Measurements from ENCODE around the gene TRIM7.
A peak's percentile ranks its signal among the peaks of the same experiment; 100 is the strongest.

TRIM7 gene

GRCh38 chr5:181173420-181174342 is 31.3 kb downstream of the TRIM7 start:
- peak; percentile 57 to 79 (median 76) for DNase-seq (ENCODE audit: low read depth in 2 of 3, low spot score in 1 of 3)

GRCh38 chr5:181173027-181173419 is 32.0 kb downstream of the TRIM7 start:
- DNase-seq (ENCODE audit: low read depth in 2 of 3, low spot score in 1 of 3) = peak in 1 of 3 donors; percentile 76

- DNase-seq (ENCODE audit: low read depth in 2 of 3, low spot score in 1 of 3) = no peak
Observed at GRCh38 chr5:181171782-181172181, 33.2 kb downstream of the TRIM7 start.

GRCh38 chr5:181170996-181171395 is 34.0 kb downstream of the TRIM7 start:
- DNase-seq (ENCODE audit: low read depth in 2 of 3, low spot score in 1 of 3) = no peak

- DNase-seq (ENCODE audit: low read depth in 2 of 3, low spot score in 1 of 3) = no peak
Observed at GRCh38 chr5:181170237-181170825, 34.7 kb downstream of the TRIM7 start.

GRCh38 chr5:181169459-181170236 is 35.3 kb downstream of the TRIM7 start:
- peak; percentile 69 to 91 (median 91) for DNase-seq (ENCODE audit: low read depth in 2 of 3, low spot score in 1 of 3)

GRCh38 chr5:181168595-181169118 is 36.3 kb downstream of the TRIM7 start:
- DNase-seq (ENCODE audit: low read depth in 2 of 3, low spot score in 1 of 3) = no peak

GRCh38 chr5:181167814-181168488 is 37.0 kb downstream of the TRIM7 start:
- no peak for DNase-seq (ENCODE audit: low read depth in 2 of 3, low spot score in 1 of 3)

- DNase-seq (ENCODE audit: low read depth in 2 of 3, low spot score in 1 of 3) = no peak
Observed at GRCh38 chr5:181166812-181167733, 37.9 kb downstream of the TRIM7 start.

- DNase-seq (ENCODE audit: low read depth in 2 of 3, low spot score in 1 of 3) = no peak
Observed at GRCh38 chr5:181164076-181164952, 40.7 kb downstream of the TRIM7 start.

- no peak for DNase-seq (ENCODE audit: low read depth in 2 of 3, low spot score in 1 of 3)
Observed at GRCh38 chr5:181163487-181164075, 41.4 kb downstream of the TRIM7 start.

GRCh38 chr5:181161534-181162175 is 43.3 kb downstream of the TRIM7 start:
- no peak for DNase-seq (ENCODE audit: low read depth in 2 of 3, low spot score in 1 of 3)

GRCh38 chr5:181160755-181161533 is 44.1 kb downstream of the TRIM7 start:
- DNase-seq (ENCODE audit: low read depth in 2 of 3, low spot score in 1 of 3) = peak in 1 of 3 donors; percentile 69

GRCh38 chr5:181160152-181160754 is 44.7 kb downstream of the TRIM7 start:
- DNase-seq (ENCODE audit: low read depth in 2 of 3, low spot score in 1 of 3) = peak; percentile 67 to 77 (median 69)

GRCh38 chr5:181159286-181160151 is 45.5 kb downstream of the TRIM7 start:
- peak; percentile 84 to 99 (median 86) for DNase-seq (ENCODE audit: low read depth in 2 of 3, low spot score in 1 of 3)

- no peak for DNase-seq (ENCODE audit: low read depth in 2 of 3, low spot score in 1 of 3)
Observed at GRCh38 chr5:181158869-181159268, 46.1 kb downstream of the TRIM7 start.
